PC-9 (cell line): ENCODE results near the gene DHFR2. TPM values are rescaled to one million over a fixed set of nuclear protein-coding genes. Genes with fewer than 3 reads are reported as not detected.
A peak's percentile ranks its signal among the peaks of the same experiment; 100 is the strongest.

Experiments
- BruUV-seq: library from RNA; stranded (reverse); fragments of 400-500 nt; replicated peaks from 2 replicates; lab custom pipeline; 2021; lab: Mats Ljungman, UMichigan
- CTCF ChIA-PET: fragments of 300-600 bp; sonication (Branson Sonifier 250); formaldehyde crosslinking; loops from one replicate; lab custom pipeline; 2022; ENCODE audit warnings: antibody characterized with exemption; lab: Charles Lee
- POLR2A ChIA-PET: fragments of 300-600 bp; sonication (Branson Sonifier 250); formaldehyde crosslinking; loops from one replicate; lab custom pipeline; 2022; ENCODE audit warnings: antibody characterized with exemption; ENCODE audit not compliant: unreplicated experiment; lab: Charles Lee
- DNase-seq, 2 experiments: peaks; one replicate each; pipeline versions ENCODE4 v3.0.0 to v3.0.0-alpha.2; 2015 to 2022; ENCODE audit warnings: mixed read lengths in 1 of 2
- H2AFZ ChIP-seq: fragments of 200-600 bp; sonication (generic); 2 replicates; pipeline ENCODE4 v1.8.1; 2017; ENCODE audit warnings: antibody characterized with exemption
- H3F3A ChIP-seq: fragments of 200-600 bp; sonication (generic); 2 replicates; pipeline ENCODE4 v1.8.1; 2017; ENCODE audit warnings: antibody characterized with exemption, mild to moderate bottlenecking, low read depth; ENCODE audit not compliant: insufficient read depth
- H3K27ac ChIP-seq: fragments of 200-600 bp; sonication (generic); 2 replicates; pipeline ENCODE4 v1.6.1; 2016; ENCODE audit warnings: mixed run types
- H3K27me3 ChIP-seq: fragments of 200-600 bp; sonication (generic); 2 replicates; pipeline ENCODE4 v1.6.1; 2016; ENCODE audit warnings: low read depth, mixed run types; ENCODE audit not compliant: insufficient read depth
- H3K36me3 ChIP-seq: fragments of 200-600 bp; sonication (generic); 2 replicates; pipeline ENCODE4 v1.6.1; 2016; ENCODE audit warnings: low read depth, mixed run types
- H3K4me1 ChIP-seq: fragments of 200-600 bp; sonication (generic); replicated peaks from 2 replicates; pipeline ENCODE4 v1.6.1; 2016; ENCODE audit warnings: mixed run types; ENCODE audit not compliant: insufficient read depth
- H3K4me2 ChIP-seq: fragments of 200-600 bp; sonication (generic); 2 replicates; pipeline ENCODE4 v1.6.1; 2017; ENCODE audit warnings: mixed run types
- H3K4me3 ChIP-seq: fragments of 200-600 bp; sonication (generic); 2 replicates; pipeline ENCODE4 v1.6.1; 2016; ENCODE audit warnings: mixed run types
- H3K79me2 ChIP-seq: fragments of 200-600 bp; sonication (generic); 2 replicates; pipeline ENCODE4 v1.6.1; 2017; ENCODE audit warnings: low read depth, mixed run types
- H3K9me2 ChIP-seq: fragments of 200-600 bp; sonication (generic); 2 replicates; pipeline ENCODE4 v1.8.1; 2017; ENCODE audit warnings: mild to moderate bottlenecking; ENCODE audit not compliant: insufficient read depth
- H3K9me3 ChIP-seq: fragments of 200-600 bp; sonication (generic); 2 replicates; pipeline ENCODE4 v1.8.1; 2016; ENCODE audit warnings: low read depth; ENCODE audit not compliant: insufficient read depth
- H4K20me1 ChIP-seq: fragments of 200-600 bp; sonication (generic); 2 replicates; pipeline ENCODE4 v1.8.1; 2017; ENCODE audit not compliant: insufficient read depth
- EZH2 ChIP-seq: fragments of 200-600 bp; sonication (generic); IDR thresholded peaks from 2 replicates; pipeline ENCODE4 v1.8.0; 2017; ENCODE audit warnings: antibody characterized with exemption, low read depth
- intact Hi-C: fragments of 100-400 bp; cut with micrococcal nuclease; formaldehyde crosslinking; loops from one replicate; pipeline ENCODE4 v1.10.0; 2022; ENCODE audit not compliant: unreplicated experiment
- total RNA-seq: library from RNA; stranded (reverse); gene quantifications from 2 replicates; pipeline ENCODE4 v1.2.3, GENCODE V29; 2021
- TF ChIP-seq, protein P1 (sequence below): fragments of 200-600 bp; sonication (generic); conservative IDR thresholded peaks from 2 replicates; pipeline ENCODE4 v1.6.1; 2017; ENCODE audit warnings: mixed run types, antibody characterized with exemption, mild to moderate bottlenecking, moderate library complexity

Gene DHFR2
- total RNA-seq, 1 experiment from 2014 or later: 8.2 TPM

DNA sequence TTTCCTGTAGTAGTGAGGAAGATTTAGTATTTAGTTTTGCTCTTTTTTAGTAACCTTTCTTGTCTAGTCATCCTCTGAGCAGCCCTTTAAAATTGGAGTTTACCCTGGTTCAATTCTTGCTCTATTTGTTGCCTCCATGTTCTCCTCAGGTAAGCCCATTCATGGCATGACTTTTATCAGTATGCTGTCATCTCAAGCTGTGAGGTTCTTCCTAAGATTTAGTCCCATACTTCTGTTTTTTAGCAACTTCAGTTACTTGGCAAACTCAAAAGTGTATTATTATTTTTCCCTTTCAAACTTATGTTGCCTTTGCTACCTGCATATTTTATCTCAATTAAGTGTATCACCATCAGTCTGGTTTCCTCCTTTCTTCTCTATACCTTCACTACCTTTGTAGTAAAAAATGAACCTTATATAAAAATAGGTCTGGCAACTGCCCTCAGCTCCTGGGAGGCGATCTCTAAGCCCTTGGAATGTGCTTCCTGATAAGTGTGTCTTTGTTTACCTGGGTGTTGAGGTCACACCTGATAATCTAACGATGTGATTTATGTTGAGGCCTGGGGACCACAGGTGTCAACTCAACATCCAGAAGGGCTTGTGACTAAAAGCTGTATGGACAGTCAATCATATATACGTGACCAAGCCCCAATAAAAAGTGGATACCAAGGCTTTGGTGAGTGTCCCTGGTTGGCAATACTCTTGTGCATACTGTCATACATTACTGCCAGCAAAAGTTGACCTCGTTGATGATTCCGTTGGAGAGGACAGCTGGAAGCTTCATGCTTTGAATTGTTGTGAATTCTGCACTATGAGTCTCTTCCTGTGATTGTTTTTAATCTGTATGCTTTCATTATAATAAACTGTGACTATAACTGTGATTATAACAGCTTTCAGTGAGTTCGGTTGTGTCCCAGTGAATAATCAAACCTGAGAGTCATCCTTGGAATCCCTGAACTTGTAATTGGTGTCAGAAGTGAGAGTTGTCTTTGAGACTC, 4.1 kb upstream of the DHFR2 start:
- peak in 1 of 2 experiments; percentile 33 for DNase-seq
- Histone ChIP-seq H3K4me2 (no peak overlapping the region), H3K9me3 (no peaks in the 10 kb centered on the region), H2AFZ (no peak overlapping the region), H3K36me3 (no peaks in the 10 kb centered on the region), H3K27ac (no peak overlapping the region), H3F3A (peaks cover 21% of the 10 kb centered on the region; the same call in 1 of the 2 replicates), H3K9me2 (no peaks in the 10 kb centered on the region), H4K20me1 (no peaks in the 10 kb centered on the region), H3K4me3 (no peak overlapping the region), H3K4me1 (peaks cover 16% of the 10 kb centered on the region), H3K27me3 (no peaks in the 10 kb centered on the region), H3K79me2 (peaks cover 26% of the 10 kb centered on the region)
- POLR2A ChIA-PET: no interaction called here
- BruUV-seq: no TSS peak
- intact Hi-C loops: loop anchor here (10.0 kb wide), 1 partner anchor 212 kb away; no protein-coding TSS in a partner anchor
- no peak for TF ChIP-seq EZH2
- TF ChIP-seq, protein P1, sequence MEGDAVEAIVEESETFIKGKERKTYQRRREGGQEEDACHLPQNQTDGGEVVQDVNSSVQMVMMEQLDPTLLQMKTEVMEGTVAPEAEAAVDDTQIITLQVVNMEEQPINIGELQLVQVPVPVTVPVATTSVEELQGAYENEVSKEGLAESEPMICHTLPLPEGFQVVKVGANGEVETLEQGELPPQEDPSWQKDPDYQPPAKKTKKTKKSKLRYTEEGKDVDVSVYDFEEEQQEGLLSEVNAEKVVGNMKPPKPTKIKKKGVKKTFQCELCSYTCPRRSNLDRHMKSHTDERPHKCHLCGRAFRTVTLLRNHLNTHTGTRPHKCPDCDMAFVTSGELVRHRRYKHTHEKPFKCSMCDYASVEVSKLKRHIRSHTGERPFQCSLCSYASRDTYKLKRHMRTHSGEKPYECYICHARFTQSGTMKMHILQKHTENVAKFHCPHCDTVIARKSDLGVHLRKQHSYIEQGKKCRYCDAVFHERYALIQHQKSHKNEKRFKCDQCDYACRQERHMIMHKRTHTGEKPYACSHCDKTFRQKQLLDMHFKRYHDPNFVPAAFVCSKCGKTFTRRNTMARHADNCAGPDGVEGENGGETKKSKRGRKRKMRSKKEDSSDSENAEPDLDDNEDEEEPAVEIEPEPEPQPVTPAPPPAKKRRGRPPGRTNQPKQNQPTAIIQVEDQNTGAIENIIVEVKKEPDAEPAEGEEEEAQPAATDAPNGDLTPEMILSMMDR: no peak
- CTCF ChIA-PET: no interaction called here

DNA sequence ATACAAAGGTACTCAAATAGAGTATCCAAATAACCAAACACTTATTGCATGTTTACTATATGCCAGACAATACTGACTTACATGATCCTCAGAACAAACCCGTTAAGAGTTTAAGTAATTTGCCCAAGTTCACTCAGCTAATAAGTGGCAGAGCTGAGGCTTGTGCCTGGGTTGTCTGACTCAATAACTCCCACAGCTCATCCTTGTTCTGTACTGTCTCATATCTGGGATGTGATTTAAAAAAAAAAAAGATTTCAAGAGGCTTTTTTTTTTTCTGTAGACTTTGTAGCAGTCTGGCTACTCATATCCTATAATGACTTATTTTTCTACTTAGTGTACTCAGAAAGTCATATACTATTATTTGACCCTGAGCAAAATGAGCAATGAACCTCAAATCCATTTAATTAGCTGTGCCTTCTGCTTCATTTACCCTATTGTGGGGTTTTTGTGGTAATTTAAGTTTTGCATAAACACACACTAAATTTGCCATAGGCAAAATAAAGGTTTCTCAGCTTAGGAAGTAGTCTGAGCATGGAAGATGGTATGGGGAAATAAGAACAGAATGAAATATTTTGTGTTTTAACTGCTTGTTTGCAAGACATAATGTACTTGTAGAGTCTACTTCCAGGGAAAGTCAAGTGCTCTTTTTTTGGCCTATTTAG, 3.2 kb upstream of the DHFR2 start:
- BruUV-seq: no TSS peak
- TF ChIP-seq EZH2: no peak
- TF ChIP-seq, protein P1: no peak
- POLR2A ChIA-PET: no interaction called here

DNA sequence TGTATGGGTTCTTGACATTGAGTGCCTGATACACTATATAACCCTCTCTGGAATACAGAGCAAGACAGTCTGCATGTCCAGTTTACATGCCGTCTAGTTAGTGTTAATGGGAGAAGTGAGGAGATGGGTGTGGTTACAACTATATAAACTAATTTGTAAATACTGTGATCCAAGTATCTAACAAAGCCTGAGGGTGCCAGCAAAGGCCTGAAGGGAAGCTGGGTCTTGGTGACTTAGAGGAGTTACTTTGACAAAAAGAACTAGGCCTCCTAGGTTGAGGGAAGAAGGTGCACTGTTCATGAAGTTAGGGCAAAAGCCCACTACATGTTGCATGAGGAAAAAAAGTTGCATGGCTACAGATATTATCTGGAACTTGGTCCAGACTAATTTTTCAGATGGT, 2.4 kb upstream of the DHFR2 start:
- H3K36me3 ChIP-seq: no peaks in the 10 kb centered on the region
- peaks cover 23% of the 10 kb centered on the region; the same call in 1 of the 2 replicates for H3F3A ChIP-seq
- intact Hi-C loops: loop anchor here (10.0 kb wide), 1 partner anchor 210 kb away; no protein-coding TSS in a partner anchor
- no peaks in the 10 kb centered on the region for H3K9me3 ChIP-seq
- peaks cover 27% of the 10 kb centered on the region for H3K79me2 ChIP-seq
- peaks cover 19% of the 10 kb centered on the region for H3K4me1 ChIP-seq
- TF ChIP-seq, protein P1: no peak
- TF ChIP-seq EZH2: no peak
- peak in 1 of 2 experiments; percentile 20 for DNase-seq
- H4K20me1 ChIP-seq: no peaks in the 10 kb centered on the region
- no peaks in the 10 kb centered on the region for H3K27me3 ChIP-seq
- BruUV-seq: no TSS peak
- H3K9me2 ChIP-seq: no peaks in the 10 kb centered on the region
- POLR2A ChIA-PET: no interaction called here
- H2AFZ ChIP-seq: no peak overlapping the region
- H3K27ac ChIP-seq: no peak overlapping the region
- peak overlapping the region; percentile 88; the same call in 1 of the 2 replicates for H3K4me2 ChIP-seq
- H3K4me3 ChIP-seq: no peak overlapping the region
- CTCF ChIA-PET: interaction anchor here (0.6 kb wide), 1 partner anchor 107 kb away, joined by 4 read pairs; no protein-coding TSS in a partner anchor

More for the DNA sequence above, 3.2 kb upstream of the DHFR2 start:
- no peak overlapping the region for H3K4me3 ChIP-seq
- H3F3A ChIP-seq: peaks cover 23% of the 10 kb centered on the region; the same call in 1 of the 2 replicates
- H4K20me1 ChIP-seq: no peaks in the 10 kb centered on the region
- no peaks in the 10 kb centered on the region for H3K27me3 ChIP-seq
- DNase-seq: peak in 1 of 2 experiments; percentile 34
- intact Hi-C loops: loop anchor here (10.0 kb wide), 1 partner anchor 211 kb away; no protein-coding TSS in a partner anchor
- no peak overlapping the region for H3K27ac ChIP-seq
- no peak overlapping the region for H3K4me2 ChIP-seq
- CTCF ChIA-PET: interaction anchor here (0.6 kb wide), 1 partner anchor 108 kb away, joined by 4 read pairs; no protein-coding TSS in a partner anchor
- H3K36me3 ChIP-seq: no peaks in the 10 kb centered on the region
- H3K9me2 ChIP-seq: no peaks in the 10 kb centered on the region
- no peak overlapping the region for H2AFZ ChIP-seq
- peaks cover 19% of the 10 kb centered on the region for H3K4me1 ChIP-seq
- no peaks in the 10 kb centered on the region for H3K9me3 ChIP-seq
- H3K79me2 ChIP-seq: peaks cover 27% of the 10 kb centered on the region
